CD4-positive, alpha-beta T cell treated with Interleukin-15 for 4 hours (primary cell): ENCODE data around the gene LYSMD1.

Experiments
- DNase-seq: peaks from one replicate; pipeline ENCODE4 v3.0.0-alpha.2; 2020; ENCODE audit warnings: low spot score

The LYSMD1 gene

DNA sequence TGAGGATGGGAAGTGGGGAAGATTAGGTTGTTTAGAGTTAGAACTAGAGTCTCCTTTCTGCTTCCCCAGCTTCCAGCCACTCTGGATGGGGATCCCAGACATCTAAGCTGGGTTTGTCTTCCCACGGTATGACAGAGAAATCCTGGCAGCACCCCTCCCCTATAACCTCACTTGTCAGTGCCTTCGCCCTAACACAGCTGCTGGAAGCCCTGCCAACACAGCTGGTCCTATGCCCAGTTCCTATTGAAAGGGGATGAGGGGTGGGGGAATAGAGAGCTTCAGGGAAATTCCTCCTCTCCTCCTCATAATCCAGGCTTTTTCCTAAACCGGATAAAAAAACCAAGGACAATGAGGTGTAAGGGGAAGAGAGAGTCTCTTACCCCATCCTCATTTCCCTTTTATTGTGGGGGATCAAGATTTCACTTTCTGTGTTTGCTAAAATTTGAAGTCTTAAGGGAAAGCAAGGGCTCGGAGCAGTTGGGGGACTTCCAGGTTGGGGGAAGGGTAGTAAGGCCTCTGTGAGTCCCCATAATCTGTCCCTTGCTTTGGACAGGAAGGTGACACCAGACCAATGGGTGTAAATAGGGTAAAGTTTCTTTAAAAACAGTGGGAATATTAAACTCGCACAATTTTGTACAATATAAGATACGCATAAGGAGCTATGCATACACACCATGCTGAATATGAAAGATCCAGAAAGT lies 9.5 kb upstream of the LYSMD1 start:
- DNase-seq = no peak

DNA sequence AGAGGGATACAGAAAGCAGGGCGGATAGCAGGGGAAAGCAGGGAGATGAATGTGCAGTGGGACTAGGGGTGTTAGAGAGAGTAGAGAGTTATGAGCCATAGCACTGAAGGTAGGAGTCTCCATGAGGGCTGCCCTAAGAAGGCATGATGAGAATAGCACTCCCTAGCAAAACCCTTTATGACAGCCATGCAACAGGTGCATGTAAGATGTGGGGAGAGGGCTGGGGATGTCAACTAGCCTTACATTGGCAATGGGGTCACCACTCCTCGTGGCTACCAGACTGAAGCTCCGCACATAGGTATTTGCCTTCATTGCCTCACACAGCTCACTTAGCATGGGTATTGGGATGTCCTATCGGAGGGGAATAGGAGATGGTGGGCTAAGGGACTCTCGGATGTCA lies 5.5 kb upstream of the LYSMD1 start:
- no peak for DNase-seq

DNA sequence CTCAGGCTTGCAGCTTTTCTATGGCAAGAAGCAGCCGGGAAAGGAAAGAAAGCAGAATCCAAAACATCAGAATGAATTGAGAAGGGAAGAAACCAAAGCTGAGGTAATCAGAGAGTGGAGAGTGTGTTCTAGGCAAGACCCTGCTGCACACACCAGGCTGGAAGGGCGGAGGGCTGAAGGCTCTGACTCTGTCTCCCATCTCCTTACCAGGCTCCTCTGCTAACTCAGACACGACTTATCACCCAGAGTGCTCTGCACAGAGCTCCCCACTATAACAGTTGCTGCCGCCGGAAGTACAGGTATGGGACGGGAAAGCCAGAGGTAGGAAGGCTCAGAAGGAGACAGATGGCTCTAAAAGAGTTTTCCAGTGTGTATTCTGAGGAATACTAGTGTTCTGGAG lies 1.4 kb upstream of the LYSMD1 start:
- DNase-seq = no peak

DNA sequence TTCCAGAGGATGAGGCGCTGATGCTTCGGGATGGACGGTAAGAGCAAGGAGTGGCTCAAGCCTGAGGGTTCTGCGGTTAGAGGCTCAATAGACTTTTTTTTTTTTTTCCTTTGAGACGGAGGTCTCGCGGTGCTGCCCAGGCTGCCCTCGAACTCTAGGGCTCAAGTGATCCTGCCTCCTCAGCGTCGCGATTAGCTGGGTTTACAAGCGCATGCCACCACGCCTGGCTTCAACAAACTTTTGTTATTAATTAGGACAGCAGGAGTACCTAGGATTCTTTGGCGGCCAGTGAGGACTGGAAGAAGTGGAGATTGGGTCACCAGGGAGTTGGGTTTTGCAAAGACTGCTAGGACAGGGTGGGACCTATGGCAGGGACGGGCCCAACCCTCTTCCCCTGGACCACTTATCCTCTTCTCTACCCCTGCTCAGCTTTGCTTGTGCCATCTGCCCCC lies 829 bp upstream of the LYSMD1 start:
- DNase-seq = no peak

DNA sequence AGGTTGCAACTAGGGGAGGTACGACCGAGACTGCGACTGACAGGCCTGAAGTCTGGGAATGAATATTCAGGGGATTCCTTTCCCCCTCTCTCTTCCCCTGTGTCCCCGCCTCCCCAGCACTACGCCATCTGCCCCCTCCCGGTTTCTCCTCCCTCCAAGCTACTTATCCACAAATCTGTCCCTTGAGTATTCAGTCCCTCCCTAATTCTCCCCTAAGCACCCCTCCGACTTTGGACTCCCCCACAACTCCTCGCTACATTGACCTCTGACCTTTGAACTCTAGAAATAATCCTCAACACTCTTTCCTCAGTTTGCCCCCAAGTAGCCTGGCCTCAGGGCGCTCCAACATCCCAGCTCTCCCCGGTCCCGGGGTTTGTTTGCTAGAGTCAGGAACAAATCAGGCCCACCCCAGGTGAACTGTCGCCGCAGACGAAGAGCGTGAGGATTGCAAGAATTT lies 393 bp downstream of the LYSMD1 start:
- no peak for DNase-seq

DNA sequence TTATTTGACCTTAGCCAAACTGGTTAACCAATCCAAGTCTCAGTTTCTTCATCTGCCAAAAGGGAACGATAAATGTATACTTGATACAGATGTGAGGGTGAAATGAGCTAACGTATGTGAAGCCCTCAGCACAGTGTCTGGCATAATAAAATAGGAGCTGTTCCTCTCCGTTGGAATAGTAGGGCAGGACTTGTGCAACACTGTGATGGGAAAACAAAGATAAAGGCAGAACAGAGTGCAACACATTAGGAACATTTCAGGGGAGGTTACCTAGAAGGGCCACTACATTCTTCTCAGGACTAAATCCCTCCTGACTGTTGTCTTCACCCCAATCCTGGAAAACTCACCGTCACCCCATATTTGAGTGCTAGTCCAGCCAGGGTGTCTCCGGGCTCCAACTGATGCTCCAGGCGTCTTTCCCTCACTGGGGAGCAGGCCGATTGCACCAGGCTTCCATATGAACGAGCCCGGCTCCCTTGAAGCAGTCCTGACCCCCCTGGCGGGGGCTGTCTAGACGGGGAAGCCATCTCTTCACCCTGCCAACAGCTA lies 896 bp downstream of the LYSMD1 start:
- DNase-seq = no peak

DNA sequence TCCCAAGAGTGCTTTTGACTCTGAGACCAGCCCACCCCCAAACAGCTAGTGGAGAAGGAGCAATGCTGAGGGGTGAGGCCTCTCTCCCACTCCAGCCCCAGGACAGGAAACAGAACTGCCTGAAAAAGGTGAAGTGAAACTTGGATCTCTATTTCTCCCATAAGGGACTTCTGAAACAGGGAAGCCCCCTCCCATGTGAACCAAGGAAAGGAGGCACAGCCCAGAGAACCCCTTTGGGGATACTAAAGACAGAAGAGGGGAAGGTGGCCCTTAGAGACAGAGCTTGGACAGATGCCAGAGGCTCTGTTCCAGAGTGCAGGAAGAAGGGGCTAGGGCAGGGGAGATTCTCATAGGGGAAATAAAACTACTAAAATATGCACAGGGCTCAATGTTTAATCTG lies 6.3 kb downstream of the LYSMD1 start:
- DNase-seq = no peak

DNA sequence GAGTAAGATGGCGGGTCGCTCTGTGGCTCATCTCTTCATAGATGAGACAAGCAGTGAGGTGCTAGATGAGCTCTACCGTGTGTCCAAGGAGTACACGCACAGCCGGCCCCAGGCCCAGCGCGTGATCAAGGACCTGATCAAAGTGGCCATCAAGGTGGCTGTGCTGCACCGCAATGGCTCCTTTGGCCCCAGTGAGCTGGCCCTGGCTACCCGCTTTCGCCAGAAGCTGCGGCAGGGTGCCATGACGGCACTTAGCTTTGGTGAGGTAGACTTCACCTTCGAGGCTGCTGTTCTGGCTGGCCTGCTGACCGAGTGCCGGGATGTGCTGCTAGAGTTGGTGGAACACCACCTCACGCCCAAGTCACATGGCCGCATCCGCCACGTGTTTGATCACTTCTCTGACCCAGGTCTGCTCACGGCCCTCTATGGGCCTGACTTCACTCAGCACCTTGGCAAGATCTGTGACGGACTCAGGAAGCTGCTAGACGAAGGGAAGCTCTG lies 6.9 kb downstream of the LYSMD1 start:
- no peak for DNase-seq

DNA sequence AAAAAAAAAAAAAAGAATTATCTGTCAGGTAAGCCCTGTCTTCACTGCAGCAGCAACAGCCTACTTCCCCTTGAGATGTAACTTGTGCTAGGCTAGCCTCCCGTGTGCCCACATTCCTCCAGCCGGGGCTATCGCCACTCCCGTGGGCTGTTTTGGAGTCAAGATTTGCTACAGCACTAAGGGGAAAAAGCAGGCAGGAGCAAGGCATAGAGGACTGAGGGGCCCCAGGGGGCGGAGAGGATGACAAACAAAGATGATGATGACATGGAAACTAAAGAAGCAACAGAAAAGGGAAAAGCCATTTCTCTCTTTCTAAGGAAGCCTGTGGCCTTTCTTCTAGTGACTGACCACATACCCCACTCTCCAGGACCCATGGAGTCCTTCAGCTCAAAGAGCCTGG lies 7.4 kb downstream of the LYSMD1 start:
- no peak for DNase-seq

DNA sequence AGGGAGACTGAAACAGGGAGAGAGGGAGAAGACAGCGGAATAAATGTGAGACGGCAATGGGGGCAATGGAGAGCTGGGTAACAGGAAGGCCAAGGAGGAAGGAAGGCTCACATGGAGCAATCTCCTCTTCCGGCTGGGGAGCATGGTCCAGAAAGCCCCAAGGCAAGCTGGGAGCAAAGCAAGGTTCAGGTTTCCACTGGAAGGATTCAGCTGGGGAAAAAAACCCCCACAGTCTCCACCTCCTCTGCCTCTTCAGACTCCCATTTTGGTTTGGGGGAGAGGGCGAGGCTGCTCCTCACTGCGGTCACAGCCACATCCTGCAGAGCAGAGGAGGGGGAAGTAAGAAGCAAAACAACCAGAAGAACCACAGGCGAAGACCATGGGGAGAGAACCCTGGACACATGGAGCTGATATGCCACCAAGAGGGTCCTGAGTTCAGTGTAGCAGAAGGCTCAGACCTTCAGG lies 8.6 kb downstream of the LYSMD1 start:
- DNase-seq = peak; percentile 57

DNA sequence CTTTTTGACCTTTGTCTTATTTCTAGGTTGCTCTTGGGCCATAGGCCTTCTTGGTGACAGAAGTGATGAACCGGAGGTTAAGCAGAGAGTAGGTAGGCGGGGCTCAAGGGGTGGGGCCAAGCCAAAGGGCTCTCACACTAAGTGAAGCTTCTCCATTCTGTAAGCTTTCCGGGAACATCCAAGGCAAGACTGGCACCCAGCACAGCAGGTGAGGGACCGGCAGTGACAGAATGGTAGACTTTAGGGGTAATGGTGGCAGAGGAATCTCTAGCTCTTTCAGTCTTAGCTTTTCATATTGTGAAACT lies 9.2 kb downstream of the LYSMD1 start, which contains the start of gene TNFAIP8L2:
TSS of gene TNFAIP8L2 (plus strand) at position 135 of the 305 bp plus-strand sequence. CDS start 2,049 bp downstream, outside the sequence.
- peak; percentile 69 for DNase-seq

DNA sequence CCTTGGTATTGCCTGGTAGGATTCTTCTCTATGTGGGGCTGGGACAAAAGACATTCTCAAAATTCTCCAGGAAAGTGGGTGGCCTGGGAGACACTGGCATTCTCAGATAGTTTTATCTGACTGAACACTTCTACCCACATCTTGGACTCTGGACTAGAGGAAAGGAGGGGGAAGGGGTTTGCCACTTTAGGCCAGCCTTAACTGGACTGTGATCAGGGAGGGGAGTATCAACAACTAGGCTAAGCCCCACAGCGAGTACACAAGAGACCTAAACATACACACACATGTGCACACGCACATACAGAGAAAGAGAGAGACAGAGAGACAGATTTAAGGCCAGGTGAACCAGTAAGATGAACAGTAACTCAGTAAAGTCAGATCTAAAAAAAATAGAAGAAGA lies 18.0 kb downstream of the LYSMD1 start:
- DNase-seq = no peak

DNA sequence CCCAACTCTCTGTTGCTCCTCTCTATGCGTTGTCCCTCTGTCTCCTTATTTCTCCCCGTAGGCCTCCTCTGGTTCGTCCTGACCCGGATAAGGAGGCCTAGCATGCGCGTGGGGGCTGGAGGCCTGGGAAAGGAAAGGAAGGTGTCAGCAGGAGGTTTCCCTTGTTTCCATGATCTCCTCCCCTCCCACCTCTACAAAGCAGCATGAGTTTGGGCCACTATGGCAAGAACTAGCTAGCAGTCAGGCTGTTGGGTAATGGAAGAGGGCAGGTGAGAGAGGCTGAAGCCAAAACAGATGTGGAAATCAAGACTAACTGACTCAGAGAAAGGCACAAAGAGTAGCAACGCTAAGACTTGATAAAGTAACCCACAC lies 18.6 kb downstream of the LYSMD1 start:
- no peak for DNase-seq

DNA sequence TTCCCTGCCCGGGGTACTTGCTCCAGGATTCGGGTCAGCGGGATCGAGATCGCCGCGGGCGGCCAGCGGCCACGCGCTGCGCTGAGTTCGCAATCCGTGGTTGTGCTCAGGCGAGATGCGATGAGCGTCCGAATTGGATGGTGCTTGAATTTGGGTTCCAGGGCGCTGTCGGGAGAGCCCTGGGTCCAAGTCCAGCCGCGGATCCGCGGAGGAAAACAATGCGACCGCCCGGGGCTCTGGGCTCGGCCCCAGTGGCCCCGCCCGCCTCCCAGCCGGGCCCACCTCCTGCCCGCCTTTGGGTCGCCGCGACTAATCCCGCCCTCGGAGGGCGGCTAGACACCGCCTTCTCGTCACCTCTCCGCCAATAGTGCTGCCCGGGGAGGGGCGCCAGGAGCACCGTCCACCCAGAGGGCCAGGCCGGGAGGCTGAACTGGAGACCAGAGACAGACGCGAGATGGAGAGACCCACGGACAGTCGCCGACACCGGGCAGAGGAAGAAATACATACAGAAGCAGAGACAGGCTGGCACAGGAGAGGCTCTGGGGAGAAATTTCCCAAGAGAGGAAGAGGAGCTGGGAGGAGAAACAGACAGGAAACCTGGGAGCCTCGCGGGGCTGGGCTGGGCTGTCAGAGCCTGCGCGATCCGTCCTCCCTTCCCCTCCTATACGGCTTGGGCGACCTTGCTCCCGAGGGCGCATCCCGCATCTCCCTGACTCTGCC lies 19.1 kb downstream of the LYSMD1 start, which contains the start of gene SEMA6C:
TSS of gene SEMA6C (minus strand) at position 220 of the 720 bp plus-strand sequence. CDS start 4,010 bp downstream, outside the sequence.
- peak; percentile 85 for DNase-seq

DNA sequence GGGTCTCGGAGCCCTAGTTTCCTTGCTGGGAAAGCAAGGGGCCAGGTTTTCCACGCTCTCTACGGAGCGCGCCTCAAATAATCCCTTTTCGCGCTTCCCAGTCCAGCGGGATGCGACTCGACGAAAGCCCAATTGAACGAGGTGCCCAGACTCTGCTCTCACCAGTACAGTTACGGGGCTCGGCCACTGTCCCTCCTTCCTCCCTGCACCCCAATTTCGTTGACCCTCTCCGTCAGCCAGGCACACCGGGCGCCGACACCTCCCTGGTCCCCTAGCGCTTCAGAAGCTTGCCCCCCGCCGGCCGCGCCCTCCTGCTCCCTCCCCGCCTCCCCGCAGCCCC lies 19.7 kb downstream of the LYSMD1 start:
- no peak for DNase-seq

DNA sequence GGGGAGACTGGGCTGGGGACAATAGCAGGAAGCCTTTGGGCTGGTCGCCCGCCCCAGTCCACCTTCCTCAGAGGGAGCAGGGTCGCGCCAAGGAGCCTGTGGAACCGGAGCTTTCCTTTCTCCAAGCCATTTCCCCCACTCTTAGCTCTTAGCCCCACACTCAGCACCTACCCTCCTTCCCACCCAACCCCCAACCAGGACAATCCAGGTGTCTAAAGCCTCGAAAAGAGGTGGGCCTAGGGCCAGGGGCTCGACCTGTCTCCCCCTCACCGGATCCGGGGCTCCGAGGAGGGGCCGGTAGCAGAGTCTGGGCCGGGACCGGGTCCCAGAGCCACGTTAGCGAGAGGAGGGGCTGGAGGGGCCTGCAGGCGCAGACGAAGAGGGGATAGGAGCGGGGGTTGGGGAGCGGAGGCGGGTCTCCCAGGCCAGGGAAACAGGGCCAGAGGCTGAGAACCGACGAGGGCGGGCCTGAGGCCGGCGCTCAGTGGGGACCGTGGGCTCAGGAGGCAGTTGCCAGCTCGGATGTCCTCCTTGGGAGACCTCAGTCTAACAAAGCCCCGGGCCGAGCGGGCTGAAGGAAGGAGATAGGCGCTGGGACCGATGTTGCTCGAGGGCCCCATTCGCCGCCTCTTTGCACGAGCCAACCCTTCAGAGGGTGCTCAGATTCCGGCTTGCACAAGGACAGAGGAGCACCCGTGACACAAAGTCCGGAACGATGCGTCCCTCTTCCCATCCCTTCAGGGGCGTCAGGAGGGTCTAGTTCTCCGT lies 20.2 kb downstream of the LYSMD1 start:
- no peak for DNase-seq

DNA sequence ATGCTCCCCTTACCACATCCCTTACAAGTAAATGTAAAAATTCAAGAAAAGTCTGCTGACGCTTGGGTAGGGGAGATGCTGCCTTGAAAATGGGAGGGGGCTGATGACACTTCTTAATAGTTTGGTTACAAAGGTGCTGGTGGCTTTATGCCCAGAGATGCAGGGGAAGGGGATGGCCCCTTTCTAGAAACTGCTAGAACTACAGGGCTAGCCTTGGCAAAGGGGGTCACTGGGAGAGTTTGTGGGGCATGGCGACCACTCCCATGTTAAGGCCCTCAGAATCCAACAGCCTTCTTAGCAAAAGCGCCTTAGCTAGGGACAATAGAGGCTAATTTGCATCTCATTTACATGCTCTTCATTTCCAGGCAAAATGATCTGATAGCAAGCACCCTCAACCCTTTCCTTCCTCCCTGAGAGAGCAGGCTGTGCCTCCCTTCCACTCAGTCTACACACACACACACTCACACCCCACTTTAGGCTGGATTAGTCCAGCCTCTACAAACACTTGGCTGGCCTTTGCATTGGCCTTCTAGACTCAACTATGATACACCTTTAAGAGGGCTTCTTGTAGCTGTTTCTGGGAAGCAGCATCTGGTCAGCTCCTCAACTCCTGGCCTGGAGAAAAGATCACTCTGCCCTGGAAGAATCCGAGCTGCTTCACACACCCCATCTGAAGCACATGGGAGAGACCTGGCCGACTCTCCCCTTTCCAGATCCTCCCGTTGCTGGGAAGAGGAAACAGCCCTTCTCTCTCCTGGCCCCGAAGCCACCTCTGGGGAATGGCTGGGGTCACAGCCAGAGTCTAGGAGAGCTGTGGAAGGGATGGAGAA lies 21.0 kb downstream of the LYSMD1 start:
- DNase-seq = no peak

DNA sequence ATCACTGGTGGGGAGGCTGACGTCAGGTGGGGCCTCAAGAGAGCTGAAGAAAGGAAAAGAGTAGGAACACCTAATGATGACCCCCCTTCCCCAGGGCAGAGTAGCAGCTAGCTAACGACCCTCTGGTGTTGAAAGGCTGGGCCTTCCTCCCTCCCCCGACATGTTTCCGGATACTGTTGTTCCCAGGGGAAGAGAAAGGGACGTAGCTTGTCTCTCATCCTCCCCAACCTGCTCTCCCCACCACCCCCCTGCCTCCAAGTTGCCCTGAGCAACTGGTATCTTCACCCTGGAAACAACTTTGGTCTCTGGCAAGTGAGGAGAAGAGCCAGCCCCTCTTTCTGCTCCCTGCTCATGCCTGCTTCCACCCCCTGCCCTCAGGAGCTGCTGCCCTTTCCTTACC lies 21.7 kb downstream of the LYSMD1 start:
- no peak for DNase-seq

DNA sequence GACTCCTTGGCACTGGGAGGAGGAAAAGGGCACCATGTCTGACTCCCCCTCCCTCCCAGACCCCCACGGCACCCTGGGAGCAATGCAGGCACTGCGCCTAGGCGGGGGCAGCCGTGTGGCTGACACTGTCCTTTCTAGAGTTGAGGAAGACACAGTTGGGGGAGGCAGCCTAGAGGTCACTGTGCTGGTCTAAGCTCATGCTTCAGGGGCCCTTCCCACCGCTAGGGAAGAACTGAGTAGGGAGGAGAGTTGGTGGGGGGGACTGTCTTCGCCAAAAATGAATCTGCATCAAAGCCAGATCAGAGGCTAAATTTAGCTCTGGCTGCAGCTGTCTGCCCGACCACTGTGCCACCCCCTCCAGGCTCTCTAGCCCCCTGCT lies 22.7 kb downstream of the LYSMD1 start:
- DNase-seq = no peak

DNA sequence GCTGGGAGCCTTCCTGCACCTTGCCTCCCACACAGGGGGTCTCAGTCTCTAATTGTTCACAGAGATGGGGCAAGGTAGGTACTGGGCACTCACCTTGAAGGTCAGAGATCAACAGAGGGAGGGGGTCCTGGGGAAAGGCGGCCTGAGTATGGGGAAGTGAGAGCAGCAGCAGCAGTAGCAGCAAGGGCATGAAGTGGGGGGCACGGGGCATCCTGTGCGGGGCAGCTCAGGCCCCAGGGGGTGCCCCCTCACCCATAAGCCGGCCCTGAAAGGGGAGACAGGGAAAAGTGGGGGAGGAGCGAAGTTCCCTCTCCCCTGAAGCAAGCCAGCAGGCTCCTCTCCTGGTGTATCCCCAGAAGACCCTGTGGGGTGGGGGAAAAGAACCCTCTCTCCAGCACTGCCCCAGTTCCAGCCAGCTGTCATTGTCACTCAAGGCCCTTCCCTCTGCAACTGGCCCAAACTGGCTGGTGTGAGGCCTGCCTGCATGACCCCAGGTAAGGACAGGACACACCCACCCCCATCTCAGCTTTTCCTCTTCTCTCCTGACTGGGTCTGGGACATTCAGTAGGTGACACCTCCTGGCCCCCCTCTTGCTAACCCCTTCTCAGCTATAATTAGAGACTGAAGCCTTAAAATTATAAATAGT lies 23.2 kb downstream of the LYSMD1 start:
- no peak for DNase-seq

DNA sequence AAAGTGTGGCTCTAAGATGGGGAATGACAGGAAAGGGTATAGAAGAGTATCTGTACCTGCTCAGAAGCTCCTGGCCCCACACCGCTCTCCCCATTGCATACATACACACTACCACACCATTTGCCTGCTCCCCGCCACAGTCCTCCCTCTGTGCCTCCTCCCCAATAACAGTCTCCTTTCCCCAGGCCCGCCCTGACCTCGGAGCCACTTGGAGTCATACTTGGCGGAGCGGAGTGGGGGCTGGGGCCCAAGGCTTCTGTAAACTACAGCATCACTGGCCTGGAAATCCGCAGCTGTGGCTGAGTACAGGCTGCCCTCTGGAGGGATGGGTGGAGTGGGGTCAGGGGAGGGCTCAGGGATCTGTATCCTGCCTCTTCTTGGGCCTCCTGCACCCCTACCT lies 27.9 kb downstream of the LYSMD1 start:
- no peak for DNase-seq
